Stimulated activated CD8-positive, alpha-beta memory T cell treated with anti-CD3 and anti-CD28 coated beads, Interleukin-7, amount 100 ng/mL, for 4 hours (primary cell): Measurements from ENCODE around the gene PER3.

Experiments used
- DNase-seq, 2 donors: peaks; one replicate each; pipeline ENCODE4 v3.0.0-alpha.2; 2020; ENCODE audit warnings: low read depth in 2 of 2

The PER3 gene

DNA sequence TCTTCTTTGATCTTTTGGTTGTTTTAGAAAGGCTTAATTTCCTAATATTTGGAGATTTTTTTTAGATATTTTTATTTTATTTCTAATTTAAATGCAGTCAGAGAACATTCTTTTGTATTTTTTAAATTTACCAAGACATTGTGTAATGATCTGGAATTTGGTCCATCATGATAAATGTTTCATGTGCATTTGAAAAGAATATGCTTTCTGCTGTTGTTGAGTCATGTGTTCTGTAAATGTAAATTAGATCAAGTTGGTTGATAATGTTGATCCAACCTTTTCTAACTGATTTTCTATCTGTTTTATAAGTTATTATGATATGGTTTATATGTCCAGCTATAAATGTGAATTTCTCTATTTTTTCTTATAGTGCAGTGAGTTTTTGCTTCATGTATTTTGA lies 48.9 kb downstream of the PER3 start:
- no peak for DNase-seq

DNA sequence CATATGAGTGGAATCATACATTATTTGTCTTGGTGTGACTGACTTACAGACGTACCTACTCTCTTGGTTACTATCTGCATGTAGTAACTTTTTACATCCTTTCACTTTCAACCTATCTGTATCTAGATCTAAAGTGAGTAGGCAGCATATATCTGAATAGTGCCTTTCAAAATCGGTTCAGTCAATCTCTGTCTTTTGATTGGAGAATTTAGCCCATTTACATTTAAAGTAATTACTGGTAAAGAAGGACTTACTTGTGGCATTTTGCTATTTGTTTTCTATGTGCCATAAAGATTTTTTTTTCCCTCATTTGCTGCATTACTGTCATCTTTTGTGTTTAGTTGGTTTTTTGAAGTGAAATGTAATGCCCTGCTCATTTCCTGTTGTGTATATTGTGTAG lies 54.6 kb downstream of the PER3 start:
- DNase-seq, result no peak

DNA sequence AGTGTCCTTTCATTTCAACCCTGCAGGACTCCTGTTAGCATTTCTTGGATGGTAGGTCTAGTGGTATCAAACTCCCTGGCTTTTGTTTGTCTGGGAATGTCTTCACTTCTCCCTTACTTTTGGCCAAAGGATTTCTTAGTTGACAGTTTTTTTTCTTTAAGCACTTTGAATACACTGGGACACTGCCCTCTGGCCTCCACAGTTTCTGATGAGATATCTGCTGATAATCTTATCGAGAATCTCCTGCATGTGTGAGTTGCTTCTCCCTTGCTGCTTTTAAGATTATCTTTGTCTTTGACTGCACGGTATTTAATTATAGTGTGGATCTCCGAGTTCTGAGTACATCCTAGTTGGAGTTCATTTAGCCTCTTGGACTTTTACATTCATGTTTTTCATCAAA lies 55.4 kb downstream of the PER3 start:
- no peak for DNase-seq

DNA sequence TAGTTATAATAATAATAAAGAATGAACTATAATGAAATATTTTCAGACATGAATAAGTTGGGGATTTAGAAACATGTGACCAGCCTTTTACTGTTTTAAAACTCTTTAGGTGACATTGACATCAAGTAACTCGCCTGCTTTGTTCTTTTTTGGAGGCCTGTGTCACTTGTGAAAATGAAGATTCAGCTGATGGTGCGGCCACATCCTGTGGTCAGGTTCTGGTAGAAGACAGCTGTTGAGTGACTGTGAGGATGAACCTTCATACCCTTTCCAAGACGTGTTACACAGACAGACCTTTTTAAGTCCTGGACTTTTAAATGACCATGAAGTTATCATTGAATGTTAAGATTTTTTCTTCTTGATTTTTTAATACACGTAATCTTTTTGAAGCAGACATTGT lies 58.4 kb downstream of the PER3 start:
- peak in 1 of 2 donors; percentile 8 for DNase-seq

DNA sequence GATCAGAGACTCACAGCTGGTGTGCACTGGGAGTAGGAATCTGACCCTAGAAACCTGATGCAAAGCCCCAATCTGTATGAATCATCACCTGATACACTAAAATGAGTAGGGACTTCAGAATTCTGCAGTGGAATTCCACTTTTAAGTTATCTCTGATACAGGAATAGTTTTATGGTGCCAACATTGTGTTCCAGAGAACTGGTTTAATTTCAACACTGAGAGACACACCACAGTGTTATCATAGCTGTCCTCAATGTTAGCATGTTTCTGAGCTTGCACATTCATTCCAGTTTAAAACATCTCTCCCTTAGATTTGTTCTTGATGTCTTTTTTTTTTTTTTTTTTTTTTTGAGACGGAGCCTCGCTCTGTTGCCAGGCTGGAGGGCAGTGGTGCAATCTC lies 61.7 kb downstream of the PER3 start:
- DNase-seq, result no peak

DNA sequence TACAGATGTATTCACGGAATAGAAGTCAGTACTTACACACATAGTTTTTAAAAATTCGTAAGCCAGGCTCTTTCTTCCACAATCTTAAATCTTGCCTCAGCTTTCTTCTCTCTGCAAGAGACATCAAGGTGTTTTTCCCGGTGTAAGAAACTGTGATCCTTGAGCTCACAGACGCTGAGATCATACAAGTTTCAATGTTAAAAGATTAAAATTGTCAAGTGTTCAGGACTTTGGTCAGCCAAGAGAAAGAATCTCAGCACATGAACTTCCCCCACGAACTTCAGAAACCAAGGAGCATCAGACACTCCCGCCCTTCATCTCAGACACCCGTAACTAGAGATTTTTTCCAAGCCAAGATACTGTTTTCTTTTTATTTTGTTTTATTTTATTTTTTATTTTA lies 62.6 kb downstream of the PER3 start:
- no peak for DNase-seq

DNA sequence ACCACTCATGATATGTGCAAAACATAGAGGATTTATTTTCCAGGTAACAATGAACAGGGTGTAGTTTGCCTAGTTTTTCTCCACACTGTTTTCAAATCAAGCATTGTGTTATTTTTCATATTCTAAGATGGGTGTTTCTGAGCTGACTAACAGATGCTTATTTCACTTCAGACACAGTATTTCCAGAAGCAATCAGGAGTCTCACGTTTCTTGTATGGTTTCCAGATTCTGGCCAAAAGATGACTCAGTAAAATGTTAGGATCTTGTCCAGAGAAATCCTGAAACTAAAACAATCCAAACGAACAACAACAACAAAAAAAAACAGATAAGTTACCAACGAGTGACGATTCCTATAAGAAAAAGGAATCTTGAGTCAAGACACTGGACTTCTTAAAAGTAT lies 63.5 kb downstream of the PER3 start:
- DNase-seq, result no peak

DNA sequence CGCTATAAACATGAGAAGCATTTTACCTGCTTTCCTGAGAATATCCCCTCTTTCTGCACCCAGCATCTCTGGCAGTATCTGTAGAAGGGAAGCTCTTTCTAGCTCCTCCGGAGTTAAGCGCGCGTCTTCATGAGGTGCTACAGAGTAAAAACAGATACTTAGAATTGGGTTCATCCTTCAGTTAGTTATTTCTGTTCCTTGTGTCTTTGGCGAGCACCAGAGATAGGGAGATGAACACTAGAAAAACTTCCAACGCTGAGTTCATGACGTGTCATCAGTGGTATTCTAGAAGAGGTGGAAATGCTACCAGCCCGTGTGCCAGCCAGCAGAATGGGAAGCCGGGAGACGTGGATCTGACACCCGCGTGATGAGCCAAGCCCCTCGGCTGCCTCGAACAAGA lies 66.7 kb downstream of the PER3 start:
- no peak for DNase-seq

DNA sequence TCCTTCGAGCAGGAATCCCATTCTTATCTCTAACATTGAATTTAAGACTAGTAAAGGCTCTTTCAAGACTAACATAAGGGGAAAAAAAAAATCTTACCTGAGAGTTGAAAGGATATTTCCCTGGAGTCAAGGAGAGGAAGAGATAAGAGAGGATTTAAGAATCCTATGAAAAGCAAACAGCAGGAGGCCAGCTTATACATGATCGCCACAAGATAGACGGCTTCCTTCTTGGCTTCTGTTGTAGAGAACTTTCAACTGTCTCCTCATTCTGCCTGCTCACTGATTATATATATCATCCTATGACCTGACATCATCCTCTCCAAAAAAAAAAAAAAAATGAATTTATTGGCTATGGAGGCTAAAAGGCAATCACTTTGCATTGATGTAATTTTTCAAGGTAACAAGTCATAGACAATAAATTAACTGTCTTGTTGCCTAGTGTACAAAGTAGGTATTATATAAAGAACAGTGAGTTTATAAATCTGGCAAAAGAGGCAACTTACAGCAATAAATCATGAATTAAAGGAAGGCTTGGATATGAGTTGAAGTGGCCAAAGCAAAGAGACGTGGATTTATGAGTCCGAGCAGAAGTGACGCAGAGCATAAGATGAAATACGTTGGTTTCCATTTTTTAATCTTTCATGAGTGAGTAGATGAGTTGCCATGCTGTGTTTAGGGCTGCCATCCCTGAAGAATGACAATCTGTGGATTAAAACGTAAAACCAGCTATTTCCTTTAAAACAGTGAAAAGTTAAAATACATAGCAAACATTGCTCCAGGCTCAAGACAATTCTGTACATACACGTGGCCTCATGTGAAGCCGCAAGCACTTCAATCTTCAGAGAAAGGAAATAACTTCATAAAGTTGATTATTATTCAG lies 69.0 kb downstream of the PER3 start, which contains the start of gene UTS2:
Gene UTS2 (minus strand): TSS at position 262 of the 880 bp plus-strand sequence. CDS start 62 bp downstream, at position 200.
- no peak for DNase-seq

DNA sequence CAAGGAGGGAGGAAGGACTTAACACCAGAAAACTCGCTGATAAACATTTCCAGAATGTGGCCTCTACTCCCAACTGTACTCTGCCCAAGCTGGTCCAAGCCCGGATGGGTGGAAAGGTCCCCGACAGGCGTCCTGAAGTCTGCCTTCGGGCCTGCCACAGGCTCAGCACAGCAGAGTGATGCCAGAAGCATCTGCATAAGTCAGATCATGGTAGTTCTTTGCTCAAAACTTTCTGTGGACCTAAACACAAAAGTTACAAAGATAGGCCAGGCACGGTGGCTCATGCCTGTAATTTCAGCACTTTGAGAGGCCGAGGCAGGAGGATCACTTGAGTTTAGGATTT lies 69.6 kb downstream of the PER3 start:
- DNase-seq, result no peak

DNA sequence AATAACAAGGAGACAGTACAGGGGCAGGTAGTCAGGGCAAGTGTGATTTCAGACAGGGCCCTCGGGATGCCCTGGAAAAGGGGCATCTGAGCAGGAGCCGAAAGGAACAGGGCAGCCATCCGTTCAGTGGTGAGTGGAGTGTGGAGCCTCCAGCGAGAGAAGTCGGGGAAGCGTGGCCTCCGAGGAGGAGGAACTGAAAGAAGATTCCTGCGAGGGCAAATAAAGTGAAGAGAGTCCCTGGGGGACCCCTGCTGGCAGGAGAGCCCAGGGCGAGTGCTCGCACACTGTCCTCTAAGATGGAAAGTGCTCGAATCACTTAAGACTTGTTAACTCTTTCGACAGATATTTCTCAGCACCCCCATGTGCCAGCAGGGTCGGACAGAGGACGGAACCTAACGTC lies 72.3 kb downstream of the PER3 start:
- DNase-seq, result no peak

DNA sequence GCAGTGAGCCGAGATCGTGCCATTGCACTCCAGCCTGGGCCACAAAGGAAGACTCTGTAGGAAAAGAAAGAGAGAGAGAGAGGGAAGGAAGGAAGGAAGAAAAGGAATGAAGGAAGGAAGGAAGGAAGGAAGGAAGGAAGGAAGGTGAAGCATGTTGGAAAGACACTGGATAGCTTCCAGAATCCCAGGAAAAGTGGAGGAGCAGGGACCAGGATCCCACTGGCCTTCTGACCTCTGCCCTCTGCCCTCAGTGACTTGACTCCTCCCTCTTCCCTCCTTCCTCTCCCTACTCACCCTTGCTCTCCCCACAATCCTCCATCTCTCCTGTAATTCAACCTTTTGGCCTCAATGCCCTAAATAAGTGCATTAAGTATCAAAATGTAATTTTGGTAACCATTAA lies 72.9 kb downstream of the PER3 start:
- DNase-seq, result no peak

DNA sequence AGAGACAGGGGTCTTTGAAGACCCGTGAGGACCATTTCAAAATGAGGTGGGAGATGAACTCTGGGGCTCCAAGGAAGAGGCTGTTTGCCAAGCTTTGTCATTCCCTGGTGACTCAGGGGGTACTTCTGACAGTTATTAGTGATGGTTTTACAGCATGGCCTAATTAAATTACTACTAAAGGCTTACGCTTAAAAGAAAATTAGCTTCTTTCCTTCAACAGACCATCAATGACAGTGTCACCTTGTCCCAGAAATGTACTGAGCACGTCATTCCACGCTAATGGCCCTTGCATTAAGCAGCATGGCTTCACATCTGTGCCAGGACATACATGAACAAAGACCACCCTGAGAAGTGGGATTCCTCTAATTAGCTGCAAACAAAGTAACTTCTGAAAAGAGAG lies 73.9 kb downstream of the PER3 start:
- DNase-seq, result no peak

DNA sequence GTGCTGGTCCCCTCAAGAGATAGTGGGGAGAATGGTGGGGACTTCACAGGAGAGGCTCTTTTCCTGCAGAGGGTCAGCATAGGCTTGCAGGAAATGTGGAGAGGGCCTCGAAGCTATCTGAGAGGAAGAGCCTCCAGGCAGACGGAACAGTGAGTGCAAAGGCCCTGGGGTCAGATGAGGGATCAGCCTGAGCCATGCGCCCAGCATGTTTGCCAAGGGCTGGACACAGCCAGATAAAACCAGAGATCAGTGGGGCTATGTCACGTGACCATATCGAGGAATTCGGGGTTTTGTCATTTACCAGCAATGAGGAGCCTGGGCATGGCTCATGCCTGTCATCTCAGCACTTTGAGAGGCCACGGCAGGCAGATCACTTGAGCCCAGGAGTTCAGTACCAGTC lies 75.3 kb downstream of the PER3 start:
- DNase-seq, result no peak

DNA sequence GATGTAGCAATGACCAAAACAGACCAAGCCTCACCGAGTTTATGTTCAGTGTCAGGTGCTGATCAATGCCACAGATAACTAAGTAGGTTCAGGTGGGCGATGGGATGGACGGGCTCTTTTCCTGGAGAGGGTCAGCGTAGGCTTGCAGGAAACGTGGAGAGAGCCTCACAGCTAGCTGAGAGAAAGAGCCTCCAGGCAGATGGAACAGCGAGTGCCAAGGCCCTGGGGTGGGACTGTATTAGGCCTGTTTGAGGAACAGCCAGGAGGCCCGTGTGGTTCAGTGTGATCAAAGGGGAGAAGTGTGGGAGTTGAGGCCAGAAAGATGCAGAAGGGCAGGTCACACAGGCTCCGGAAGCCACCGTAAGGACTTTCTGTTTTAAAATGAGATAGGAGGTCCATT lies 76.0 kb downstream of the PER3 start:
- DNase-seq, result no peak

DNA sequence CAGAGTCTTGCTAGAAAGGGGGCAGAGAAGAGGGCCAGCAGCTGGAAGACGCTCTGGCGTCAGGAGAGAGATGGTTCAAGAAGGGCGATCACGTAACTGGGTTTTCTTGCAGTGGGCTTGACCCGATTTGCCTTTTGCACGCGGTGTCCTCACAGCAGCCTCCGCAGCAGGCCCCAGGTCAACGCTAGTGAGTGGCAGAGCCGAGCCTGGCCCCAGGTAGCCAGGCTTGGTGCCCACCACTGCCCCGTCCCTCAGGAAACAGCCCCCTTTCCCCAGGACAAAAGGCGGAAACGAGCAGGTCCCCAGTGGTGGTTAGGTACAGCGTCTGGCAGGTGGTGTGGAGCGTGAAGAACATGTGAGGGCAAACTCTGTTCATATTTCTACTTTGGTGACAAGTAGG lies 77.4 kb downstream of the PER3 start:
- DNase-seq, result no peak

DNA sequence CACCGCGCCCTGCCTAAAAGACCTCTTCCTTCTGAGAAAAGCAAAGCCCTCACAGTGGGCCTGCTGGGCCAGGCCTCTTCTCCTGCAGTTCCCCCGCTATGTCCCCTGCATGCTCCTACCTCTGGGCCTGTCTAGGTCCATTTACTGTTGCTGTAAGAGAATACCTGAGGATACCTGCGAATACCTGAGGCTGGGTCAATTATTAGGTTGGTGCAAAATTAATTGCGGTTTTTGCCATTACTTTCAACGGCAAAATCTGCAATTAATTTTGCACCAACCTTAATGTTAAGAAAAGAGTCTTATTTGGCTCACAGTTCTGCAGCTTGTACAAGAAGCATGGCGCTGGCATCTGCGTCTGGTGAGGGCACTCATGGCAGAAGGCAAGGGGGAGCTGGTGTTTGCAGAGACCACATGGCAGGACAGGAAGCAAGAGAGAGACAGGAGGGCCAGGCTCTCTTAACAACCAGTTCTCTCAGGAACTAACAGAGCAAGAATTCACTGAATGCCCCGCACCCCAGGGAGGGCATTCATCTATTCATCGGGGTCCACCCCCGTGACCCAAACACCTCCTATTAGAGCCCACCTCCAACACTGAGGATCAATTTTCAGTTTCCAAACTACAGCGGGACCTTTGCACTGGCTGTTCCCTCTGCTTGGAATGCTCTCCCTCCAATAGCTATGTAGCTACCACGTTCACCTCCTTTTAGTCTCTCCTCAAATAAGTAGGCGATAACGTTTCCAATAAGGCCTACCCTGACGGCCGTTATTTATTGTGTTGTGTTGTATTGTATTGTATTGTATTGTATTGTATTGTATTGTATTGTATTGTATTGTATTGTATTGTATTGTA lies 78.3 kb downstream of the PER3 start:
- no peak for DNase-seq

DNA sequence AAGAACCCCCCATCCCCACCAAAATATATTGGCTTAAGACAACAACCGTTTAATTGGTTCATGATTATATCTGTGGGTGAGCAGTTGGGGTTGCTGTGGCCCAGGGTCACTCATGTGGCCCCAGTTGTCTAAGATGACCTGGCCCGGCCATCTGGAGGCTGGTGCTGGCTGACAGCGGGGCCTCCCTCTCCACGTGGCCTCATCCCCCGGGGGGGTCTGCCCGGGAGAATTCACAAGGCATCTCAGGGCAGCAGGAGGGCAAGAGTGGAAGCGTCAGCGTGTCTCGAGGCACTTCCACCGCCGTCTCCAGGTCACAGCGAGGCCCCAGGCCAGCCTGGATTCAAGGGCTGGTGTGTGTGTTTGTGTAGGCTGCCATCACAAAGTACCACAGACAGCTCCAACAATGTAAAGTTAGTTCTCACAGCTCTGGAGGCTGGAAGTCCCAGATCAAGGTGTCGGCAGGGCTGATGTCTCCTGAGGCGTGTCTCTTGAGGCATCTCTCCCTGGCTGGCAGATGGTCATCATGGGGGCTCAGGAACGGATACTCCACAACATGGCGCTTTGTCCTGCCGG lies 79.8 kb downstream of the PER3 start:
- DNase-seq, result no peak

DNA sequence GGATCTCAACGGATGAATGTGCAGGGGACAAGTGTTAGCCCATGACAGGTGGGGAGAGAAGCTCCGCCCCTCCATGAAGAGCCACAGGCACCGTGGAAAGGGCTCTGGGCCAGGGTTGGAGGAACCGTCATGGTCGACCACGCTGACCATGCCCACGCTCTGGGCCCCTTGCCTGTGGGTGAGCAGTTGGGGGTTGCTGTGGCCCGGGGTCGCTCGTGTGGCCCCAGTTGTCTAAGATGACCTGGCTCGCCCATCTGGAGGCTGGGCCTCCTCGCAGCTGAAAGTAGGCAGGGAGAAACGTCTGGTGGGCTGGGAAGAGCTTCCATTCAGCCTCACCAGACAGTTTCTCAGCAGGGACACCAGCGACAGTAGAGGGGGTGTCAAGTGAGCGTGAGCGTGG lies 81.9 kb downstream of the PER3 start:
- no peak for DNase-seq

DNA sequence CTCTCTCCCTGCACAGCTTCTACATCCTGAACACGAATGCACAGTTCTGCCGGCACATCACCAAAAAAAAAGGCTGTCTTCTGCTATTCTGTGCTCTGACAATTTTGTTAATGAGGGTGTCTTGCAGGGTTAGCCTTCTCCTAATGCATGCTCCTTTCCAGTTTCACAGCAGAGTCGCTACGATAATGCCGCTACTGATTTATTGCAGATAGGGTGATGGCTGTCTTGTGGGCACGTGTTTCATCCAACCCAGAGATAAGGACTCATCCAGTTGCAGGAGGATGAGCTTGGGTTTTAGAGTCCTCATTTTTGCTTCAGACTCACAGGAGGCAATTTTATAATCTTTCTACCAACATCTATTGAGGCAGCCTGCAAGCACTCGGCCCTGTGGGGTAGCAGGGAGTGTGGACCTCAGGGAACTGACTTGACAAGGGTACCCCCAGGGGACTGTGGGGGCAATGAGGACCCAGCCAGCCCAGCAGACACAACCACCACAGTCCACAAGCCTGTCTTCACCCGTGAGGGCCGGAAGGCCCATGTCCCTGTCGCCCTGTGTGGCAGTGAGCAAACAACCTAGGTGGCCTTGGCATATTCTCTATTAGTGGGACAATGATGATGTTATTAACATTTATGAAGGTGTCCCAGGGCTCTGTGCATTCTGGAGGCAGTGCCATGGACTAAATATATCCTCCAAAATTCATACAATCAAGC lies 84.1 kb downstream of the PER3 start:
- DNase-seq, result no peak

DNA sequence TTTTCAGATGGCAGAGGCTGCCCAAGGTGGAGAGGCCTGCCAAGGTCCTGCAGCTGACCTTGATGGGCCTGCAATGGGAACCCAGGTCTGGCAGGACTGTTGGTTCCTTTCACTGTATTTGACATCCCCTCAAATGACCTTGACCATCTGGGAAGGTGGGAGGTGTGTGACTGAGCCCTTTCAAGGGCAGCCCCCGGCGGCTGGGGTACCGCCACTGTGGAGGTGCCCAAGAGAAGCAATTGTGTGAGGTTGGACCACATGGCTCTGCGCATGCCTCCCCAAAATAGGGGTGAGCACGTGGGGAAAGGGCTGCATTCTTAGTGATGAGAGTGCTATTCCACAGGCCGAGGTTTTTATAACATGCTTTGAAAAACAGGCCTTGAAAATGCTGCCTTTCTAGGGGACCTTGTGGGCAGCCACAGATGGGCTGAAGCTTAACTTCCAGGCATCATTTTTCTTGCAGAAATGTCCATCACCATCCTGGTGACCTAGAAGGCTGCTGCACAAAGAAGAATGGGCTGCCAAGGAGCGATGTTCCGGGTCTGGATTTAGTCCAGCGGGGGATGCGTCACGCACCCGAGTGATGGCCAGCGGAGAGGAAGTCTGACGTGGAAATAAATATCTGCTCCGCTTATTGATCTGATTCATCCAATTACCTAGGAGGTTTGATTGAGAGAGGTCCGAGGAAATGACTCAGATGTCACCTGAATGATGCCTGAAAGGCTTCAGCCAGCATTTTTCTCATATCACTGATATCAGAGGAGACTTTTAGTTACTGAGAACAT lies 85.2 kb downstream of the PER3 start:
- no peak for DNase-seq
